DOHH2 (cell line): Measurements from ENCODE around the gene DLX2.
A peak's percentile ranks its signal among the peaks of the same experiment; 100 is the strongest.

Source experiments
- H3F3A ChIP-seq: fragments of 200-600 bp; sonication (generic), shearing (Covaris generic); 2 replicates; pipeline ENCODE4 v1.6.0; 2016; ENCODE audit warnings: antibody characterized with exemption, mild to moderate bottlenecking; ENCODE audit not compliant: control insufficient read depth, insufficient read depth
- H3K27ac ChIP-seq: fragments of 200-600 bp; sonication (generic); 2 replicates; pipeline ENCODE4 v1.5.1; 2014; ENCODE audit warnings: low read depth, mild to moderate bottlenecking, low read length, moderate library complexity
- H3K27me3 ChIP-seq: fragments of 200-600 bp; sonication (generic); 2 replicates; pipeline ENCODE4 v1.6.1; 2014; ENCODE audit warnings: mild to moderate bottlenecking, low read length, mixed read lengths; ENCODE audit not compliant: control insufficient read depth
- H3K36me3 ChIP-seq: fragments of 200-600 bp; sonication (generic); 2 replicates; pipeline ENCODE4 v1.6.1; 2014; ENCODE audit warnings: mild to moderate bottlenecking, low read length, moderate library complexity, mixed read lengths; ENCODE audit not compliant: control insufficient read depth
- H3K4me1 ChIP-seq: fragments of 200-600 bp; sonication (generic); 2 replicates; pipeline ENCODE4 v1.6.1; 2014; ENCODE audit warnings: mild to moderate bottlenecking, low read length, mixed read lengths; ENCODE audit not compliant: control insufficient read depth
- H3K4me2 ChIP-seq: fragments of 200-600 bp; sonication (generic); 2 replicates; pipeline ENCODE4 v1.6.0; 2014; ENCODE audit warnings: mild to moderate bottlenecking, low read length, moderate library complexity
- H3K4me3 ChIP-seq: fragments of 200-600 bp; sonication (generic); 2 replicates; pipeline ENCODE4 v1.5.1; 2014; ENCODE audit warnings: mild to moderate bottlenecking, low read length, mixed read lengths
- H3K79me2 ChIP-seq: fragments of 200-600 bp; sonication (generic); 2 replicates; pipeline ENCODE4 v1.6.1; 2014; ENCODE audit warnings: mild to moderate bottlenecking, low read length, mixed read lengths; ENCODE audit not compliant: control insufficient read depth
- H3K9me2 ChIP-seq: fragments of 200-600 bp; sonication (generic); replicated peaks from 2 replicates; pipeline ENCODE4 v1.6.1; 2014; ENCODE audit warnings: mild to moderate bottlenecking, low read length, mixed read lengths; ENCODE audit not compliant: control insufficient read depth
- H3K9me3 ChIP-seq: fragments of 200-600 bp; sonication (generic); 2 replicates; pipeline ENCODE4 v1.6.1; 2014; ENCODE audit warnings: antibody characterized with exemption, low read length, mixed read lengths; ENCODE audit not compliant: control insufficient read depth, insufficient read depth
- H4K20me1 ChIP-seq: fragments of 200-600 bp; sonication (generic); 2 replicates; pipeline ENCODE4 v1.6.0; 2014; ENCODE audit warnings: low read depth, mild to moderate bottlenecking, antibody characterized with exemption, low read length, moderate library complexity; ENCODE audit not compliant: control insufficient read depth, insufficient read depth
- EZH2phosphoT487 ChIP-seq: fragments of 200-600 bp; sonication (generic); IDR thresholded peaks from 2 replicates; pipeline ENCODE4 v1.6.1; 2017; ENCODE audit warnings: borderline replicate concordance, mild to moderate bottlenecking, antibody characterized with exemption, low read length, moderate library complexity, mixed read lengths
- TF ChIP-seq, protein P1 (sequence below): fragments of 200-600 bp; sonication (generic); IDR thresholded peaks from one replicate; pipeline ENCODE4 v1.5.1; 2014; ENCODE audit warnings: antibody characterized with exemption, mild to moderate bottlenecking, low read depth, low read length; ENCODE audit not compliant: poor library complexity, severe bottlenecking

DLX2 gene

DNA sequence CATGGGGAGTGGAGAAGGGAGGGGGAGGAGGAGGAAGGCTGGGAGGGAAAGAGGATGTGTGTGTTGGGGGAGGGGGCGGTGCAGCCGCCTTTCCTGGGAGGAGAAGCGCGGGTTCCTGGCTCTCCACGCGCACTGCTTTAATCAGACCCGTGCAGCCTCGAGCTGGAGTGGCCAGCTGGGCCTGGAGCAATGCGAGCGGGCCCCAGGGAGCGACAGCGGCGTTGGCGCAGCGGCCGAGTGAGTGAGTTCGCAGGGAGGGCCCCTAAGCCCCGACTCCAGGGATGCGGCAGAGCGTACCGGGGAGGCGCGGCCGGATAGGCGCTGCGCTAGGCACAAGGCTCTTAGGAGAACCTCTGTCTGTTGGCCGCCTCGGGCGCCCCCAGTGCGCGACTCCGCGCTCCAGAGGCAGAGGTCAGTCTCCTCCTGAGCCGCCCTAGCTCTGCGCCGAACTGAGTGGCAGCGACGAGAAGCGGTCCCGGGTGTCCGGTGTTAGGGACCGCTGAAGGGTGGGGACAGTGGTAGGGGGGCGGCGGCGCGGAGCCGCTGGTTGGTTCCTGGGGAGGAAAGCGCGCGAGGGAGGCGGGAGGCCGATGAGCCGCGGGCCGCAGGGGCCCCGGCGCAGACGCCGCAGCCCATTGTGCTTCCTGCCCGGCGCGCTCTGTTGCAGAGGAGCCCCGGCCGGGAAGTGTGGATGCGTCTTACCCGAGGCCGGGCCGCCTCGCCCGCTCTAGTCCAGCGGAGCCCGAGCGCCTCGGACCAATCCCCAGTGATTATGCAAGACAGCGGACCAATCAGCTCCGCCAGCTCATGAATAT, 17.8 kb downstream of the DLX2 start:
- Histone ChIP-seq H3K9me3 (no peaks in the 10 kb centered on the region), H4K20me1 (no peaks in the 10 kb centered on the region; the same call in 1 of the 2 replicates), H3K27me3 (peaks cover 78% of the 10 kb centered on the region), H3K4me1 (peaks cover 37% of the 10 kb centered on the region), H3K4me3 (peak overlapping the region; percentile 85), H3K36me3 (no peaks in the 10 kb centered on the region), H3K4me2 (peak overlapping the region; percentile 88), H3K79me2 (no peaks in the 10 kb centered on the region), H3K9me2 (no peaks in the 10 kb centered on the region), H3F3A (peaks cover 6% of the 10 kb centered on the region; the same call in 1 of the 2 replicates), H3K27ac (no peak overlapping the region)
- TF ChIP-seq, protein P1, sequence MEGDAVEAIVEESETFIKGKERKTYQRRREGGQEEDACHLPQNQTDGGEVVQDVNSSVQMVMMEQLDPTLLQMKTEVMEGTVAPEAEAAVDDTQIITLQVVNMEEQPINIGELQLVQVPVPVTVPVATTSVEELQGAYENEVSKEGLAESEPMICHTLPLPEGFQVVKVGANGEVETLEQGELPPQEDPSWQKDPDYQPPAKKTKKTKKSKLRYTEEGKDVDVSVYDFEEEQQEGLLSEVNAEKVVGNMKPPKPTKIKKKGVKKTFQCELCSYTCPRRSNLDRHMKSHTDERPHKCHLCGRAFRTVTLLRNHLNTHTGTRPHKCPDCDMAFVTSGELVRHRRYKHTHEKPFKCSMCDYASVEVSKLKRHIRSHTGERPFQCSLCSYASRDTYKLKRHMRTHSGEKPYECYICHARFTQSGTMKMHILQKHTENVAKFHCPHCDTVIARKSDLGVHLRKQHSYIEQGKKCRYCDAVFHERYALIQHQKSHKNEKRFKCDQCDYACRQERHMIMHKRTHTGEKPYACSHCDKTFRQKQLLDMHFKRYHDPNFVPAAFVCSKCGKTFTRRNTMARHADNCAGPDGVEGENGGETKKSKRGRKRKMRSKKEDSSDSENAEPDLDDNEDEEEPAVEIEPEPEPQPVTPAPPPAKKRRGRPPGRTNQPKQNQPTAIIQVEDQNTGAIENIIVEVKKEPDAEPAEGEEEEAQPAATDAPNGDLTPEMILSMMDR, result no peak
- peak; percentile 17; the same call in 1 of the 2 replicates for TF ChIP-seq EZH2phosphoT487

DNA sequence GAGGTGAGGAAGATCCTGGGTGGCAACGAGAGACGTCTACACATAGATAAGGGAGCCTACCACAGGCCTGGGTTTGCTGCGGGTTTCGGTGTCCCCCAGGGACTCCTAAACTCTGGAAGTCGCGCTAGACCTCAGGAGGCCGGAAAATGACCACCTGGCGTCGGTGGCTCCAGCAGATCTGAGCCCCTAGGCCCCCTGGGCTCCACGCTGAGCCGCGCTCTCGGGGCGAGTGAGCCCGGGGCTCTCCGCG, 18.4 kb downstream of the DLX2 start:
- peak overlapping the region; percentile 85 for H3K4me3 ChIP-seq
- peaks cover 37% of the 10 kb centered on the region for H3K4me1 ChIP-seq
- H3K36me3 ChIP-seq, result no peaks in the 10 kb centered on the region
- TF ChIP-seq, protein P1, result no peak
- TF ChIP-seq EZH2phosphoT487, result no peak
- H3K4me2 ChIP-seq, result peak overlapping the region; percentile 88
- H4K20me1 ChIP-seq, result no peaks in the 10 kb centered on the region; the same call in 1 of the 2 replicates
- no peaks in the 10 kb centered on the region for H3K9me2 ChIP-seq
- H3F3A ChIP-seq, result peaks cover 4% of the 10 kb centered on the region; the same call in 1 of the 2 replicates
- peaks cover 72% of the 10 kb centered on the region for H3K27me3 ChIP-seq
- H3K27ac ChIP-seq, result no peak overlapping the region
- H3K79me2 ChIP-seq, result no peaks in the 10 kb centered on the region
- H3K9me3 ChIP-seq, result no peaks in the 10 kb centered on the region

DNA sequence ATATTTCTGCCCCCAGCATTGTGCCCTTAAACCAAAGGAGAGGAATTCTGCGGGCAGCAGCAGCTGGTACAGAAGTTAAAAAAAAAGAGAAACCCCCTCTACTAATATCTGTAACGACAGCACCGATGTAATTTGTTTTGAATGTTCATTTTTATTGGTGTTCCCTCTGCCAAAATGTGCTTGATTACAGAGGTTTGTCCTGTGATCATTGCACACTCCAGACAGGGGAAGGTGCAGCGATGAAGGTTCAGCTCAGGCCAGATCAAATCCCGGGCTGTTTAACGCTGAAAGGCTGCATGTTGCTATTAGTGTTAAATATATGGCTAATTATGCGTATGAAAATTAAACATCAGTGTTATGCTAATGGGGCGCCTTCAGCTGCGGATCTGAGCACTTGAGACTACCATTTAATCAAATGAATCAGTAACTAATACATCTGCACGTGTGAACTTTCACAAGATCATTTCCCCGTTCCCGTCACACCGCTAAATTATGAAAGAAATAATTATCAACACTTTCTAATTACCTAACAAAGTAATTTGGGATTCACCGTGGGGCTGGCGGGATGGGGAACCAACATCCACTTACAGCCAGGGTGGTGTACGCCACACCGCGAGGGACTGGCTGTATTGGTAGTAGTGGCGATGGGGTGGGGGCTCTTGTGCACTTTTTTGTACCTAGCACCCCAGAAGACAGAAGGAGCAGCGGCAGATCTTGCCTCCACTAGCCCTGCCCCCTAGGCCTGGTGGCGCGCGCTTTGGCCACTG, 18.9 kb downstream of the DLX2 start:
- peak overlapping the region; percentile 85 for H3K4me3 ChIP-seq
- H3F3A ChIP-seq, result no peaks in the 10 kb centered on the region
- H4K20me1 ChIP-seq, result no peaks in the 10 kb centered on the region; the same call in 1 of the 2 replicates
- no peak overlapping the region for H3K27ac ChIP-seq
- TF ChIP-seq, protein P1, result no peak
- peak; percentile 10; the same call in 1 of the 2 replicates for TF ChIP-seq EZH2phosphoT487
- no peaks in the 10 kb centered on the region for H3K9me3 ChIP-seq
- H3K36me3 ChIP-seq, result no peaks in the 10 kb centered on the region
- peaks cover 71% of the 10 kb centered on the region for H3K27me3 ChIP-seq
- no peaks in the 10 kb centered on the region for H3K79me2 ChIP-seq
- H3K4me1 ChIP-seq, result peaks cover 37% of the 10 kb centered on the region
- H3K4me2 ChIP-seq, result peak overlapping the region; percentile 88
- H3K9me2 ChIP-seq, result no peaks in the 10 kb centered on the region
